Nephron (organoid): ENCODE results near the gene PDCD2L.
"Not testable (repeated sequence)": the region's sequence is repeated elsewhere in the genome, so short reads cannot be mapped to it uniquely, and the experiment has no call there.

Experiments used
- H3K27ac Mint-ChIP-seq, 3 experiments: 2 replicates each; pipeline ENCODE4 v1.8.0; 2020; ENCODE audit warnings: mixed read lengths in 3 of 3, mild to moderate bottlenecking in 2 of 3, moderate library complexity in 1 of 3
- H3K27me3 Mint-ChIP-seq: 2 replicates; pipeline ENCODE4 v1.8.0; 2021; ENCODE audit warnings: low read depth, mild to moderate bottlenecking, moderate library complexity, mixed read lengths
- H3K36me3 Mint-ChIP-seq: 2 replicates; pipeline ENCODE4 v1.8.0; 2020; ENCODE audit warnings: low read depth, mixed read lengths
- H3K4me1 Mint-ChIP-seq: 2 replicates; pipeline ENCODE4 v1.8.0; 2020; ENCODE audit warnings: mixed read lengths
- H3K4me3 Mint-ChIP-seq, 3 experiments: 2 replicates each; pipeline ENCODE4 v1.8.0; 2020; ENCODE audit warnings: mild to moderate bottlenecking in 3 of 3, mixed read lengths in 3 of 3, moderate library complexity in 2 of 3
- H3K9me3 Mint-ChIP-seq: 2 replicates; pipeline ENCODE4 v1.8.0; 2020; ENCODE audit warnings: mixed read lengths
- CTCF ChIP-seq, 3 experiments: fragments of 200-600 bp; sonication (generic); IDR thresholded peaks; one replicate each; pipeline ENCODE4 v1.5.0; 2021; ENCODE audit warnings: antibody characterized with exemption in 3 of 3; ENCODE audit not compliant: unreplicated experiment in 3 of 3

The PDCD2L gene

GRCh38 chr19:34458677-34459076 is 54.5 kb downstream of the PDCD2L start:
- TF ChIP-seq CTCF (IDR thresholded peaks at IDR 0.05; ENCODE audit: unreplicated experiment in 3 of 3), result no peak
- Mint-ChIP-seq H3K27me3 (no peaks in the 10 kb centered on the region), H3K27ac (no peak overlapping the region), H3K9me3 (no peaks in the 10 kb centered on the region), H3K4me1 (peaks cover 22% of the 10 kb centered on the region), H3K4me3 (no peak overlapping the region), H3K36me3 (peaks cover 75% of the 10 kb centered on the region)

GRCh38 chr19:34459614-34460013 is 55.4 kb downstream of the PDCD2L start:
- peaks cover 74% of the 10 kb centered on the region for H3K36me3 Mint-ChIP-seq
- TF ChIP-seq CTCF (IDR thresholded peaks at IDR 0.05; ENCODE audit: unreplicated experiment in 3 of 3), result no peak
- H3K4me1 Mint-ChIP-seq, result peaks cover 22% of the 10 kb centered on the region
- H3K27ac Mint-ChIP-seq, result no peak overlapping the region
- no peaks in the 10 kb centered on the region for H3K27me3 Mint-ChIP-seq
- H3K4me3 Mint-ChIP-seq, result no peak overlapping the region
- H3K9me3 Mint-ChIP-seq, result no peaks in the 10 kb centered on the region

GRCh38 chr19:34461375-34462100 is 57.3 kb downstream of the PDCD2L start:
- Mint-ChIP-seq H3K27ac (peak overlapping the region in 1 of 3 experiments; percentile 1), H3K4me1 (peaks cover 22% of the 10 kb centered on the region), H3K36me3 (peaks cover 87% of the 10 kb centered on the region), H3K27me3 (no peaks in the 10 kb centered on the region), H3K4me3 (no peak overlapping the region), H3K9me3 (no peaks in the 10 kb centered on the region)
- no peak for TF ChIP-seq CTCF (IDR thresholded peaks at IDR 0.05; ENCODE audit: unreplicated experiment in 3 of 3)

- H3K9me3 Mint-ChIP-seq, H3K4me3 Mint-ChIP-seq, H3K27ac Mint-ChIP-seq, H3K27me3 Mint-ChIP-seq: not testable (repeated sequence)
- Mint-ChIP-seq H3K36me3 (peaks cover 87% of the 10 kb centered on the region), H3K4me1 (peaks cover 12% of the 10 kb centered on the region)
Measured at GRCh38 chr19:34464785-34465184, 60.6 kb downstream of the PDCD2L start.

- Mint-ChIP-seq H3K27me3 (no peaks in the 10 kb centered on the region), H3K4me3 (no peak overlapping the region), H3K36me3 (peaks cover 82% of the 10 kb centered on the region), H3K4me1 (no peaks in the 10 kb centered on the region), H3K27ac (no peak overlapping the region), H3K9me3 (no peaks in the 10 kb centered on the region)
- no peak for TF ChIP-seq CTCF (IDR thresholded peaks at IDR 0.05; ENCODE audit: unreplicated experiment in 3 of 3)
Measured at GRCh38 chr19:34468409-34468808, 64.2 kb downstream of the PDCD2L start.

GRCh38 chr19:34469026-34469425 is 64.8 kb downstream of the PDCD2L start:
- not testable (repeated sequence) for H3K27me3 Mint-ChIP-seq, H3K4me3 Mint-ChIP-seq, H3K9me3 Mint-ChIP-seq, H3K27ac Mint-ChIP-seq, H3K4me1 Mint-ChIP-seq
- peaks cover 80% of the 10 kb centered on the region for H3K36me3 Mint-ChIP-seq
